ENCODE measurements around the gene NFKBIE.

GRCh38 chr6:44251576-44252524, 13.5 kb downstream of the NFKBIE start:
- TF ChIP-seq, protein P1, sequence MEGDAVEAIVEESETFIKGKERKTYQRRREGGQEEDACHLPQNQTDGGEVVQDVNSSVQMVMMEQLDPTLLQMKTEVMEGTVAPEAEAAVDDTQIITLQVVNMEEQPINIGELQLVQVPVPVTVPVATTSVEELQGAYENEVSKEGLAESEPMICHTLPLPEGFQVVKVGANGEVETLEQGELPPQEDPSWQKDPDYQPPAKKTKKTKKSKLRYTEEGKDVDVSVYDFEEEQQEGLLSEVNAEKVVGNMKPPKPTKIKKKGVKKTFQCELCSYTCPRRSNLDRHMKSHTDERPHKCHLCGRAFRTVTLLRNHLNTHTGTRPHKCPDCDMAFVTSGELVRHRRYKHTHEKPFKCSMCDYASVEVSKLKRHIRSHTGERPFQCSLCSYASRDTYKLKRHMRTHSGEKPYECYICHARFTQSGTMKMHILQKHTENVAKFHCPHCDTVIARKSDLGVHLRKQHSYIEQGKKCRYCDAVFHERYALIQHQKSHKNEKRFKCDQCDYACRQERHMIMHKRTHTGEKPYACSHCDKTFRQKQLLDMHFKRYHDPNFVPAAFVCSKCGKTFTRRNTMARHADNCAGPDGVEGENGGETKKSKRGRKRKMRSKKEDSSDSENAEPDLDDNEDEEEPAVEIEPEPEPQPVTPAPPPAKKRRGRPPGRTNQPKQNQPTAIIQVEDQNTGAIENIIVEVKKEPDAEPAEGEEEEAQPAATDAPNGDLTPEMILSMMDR (IDR thresholded peaks at IDR 0.05) = no peak
- TF ChIP-seq POLR2A (IDR thresholded peaks at IDR 0.05) (no peak), POLR2AphosphoS5 (IDR thresholded peaks at IDR 0.05; ENCODE audit: insufficient read depth in 1 of 2, low read depth in 1 of 2) (no peak)
